ENCODE results near the gene ETS2. TPM values are rescaled to one million over a fixed set of nuclear protein-coding genes. Genes with fewer than 3 reads are reported as not detected.

Gene ETS2
- total RNA-seq, 1 experiment from 2014 or later: 132 TPM

- intact Hi-C loops (cut with micrococcal nuclease; ENCODE audit: unreplicated experiment): loop anchor here (10.0 kb wide), 1 partner anchor 288 kb away; no protein-coding TSS in a partner anchor
- ATAC-seq (no peak), DNase-seq (ENCODE audit: low read depth, low spot score) (no peak)
- POLR2A ChIA-PET: interaction anchor here (0.7 to 1.0 kb wide), 2 partner anchors 15 to 539 kb away, joined by 3 to 8 read pairs; no protein-coding TSS in a partner anchor
- TF ChIP-seq CTCF (IDR thresholded peaks at IDR 0.05) (no peak), POLR2AphosphoS5 (IDR thresholded peaks at IDR 0.05; ENCODE audit: low read depth, low read length) (no peak), SIN3A (IDR thresholded peaks at IDR 0.05; ENCODE audit: borderline replicate concordance, insufficient read depth, low read depth, low read length) (no peak)
- TF ChIP-seq, protein P1, sequence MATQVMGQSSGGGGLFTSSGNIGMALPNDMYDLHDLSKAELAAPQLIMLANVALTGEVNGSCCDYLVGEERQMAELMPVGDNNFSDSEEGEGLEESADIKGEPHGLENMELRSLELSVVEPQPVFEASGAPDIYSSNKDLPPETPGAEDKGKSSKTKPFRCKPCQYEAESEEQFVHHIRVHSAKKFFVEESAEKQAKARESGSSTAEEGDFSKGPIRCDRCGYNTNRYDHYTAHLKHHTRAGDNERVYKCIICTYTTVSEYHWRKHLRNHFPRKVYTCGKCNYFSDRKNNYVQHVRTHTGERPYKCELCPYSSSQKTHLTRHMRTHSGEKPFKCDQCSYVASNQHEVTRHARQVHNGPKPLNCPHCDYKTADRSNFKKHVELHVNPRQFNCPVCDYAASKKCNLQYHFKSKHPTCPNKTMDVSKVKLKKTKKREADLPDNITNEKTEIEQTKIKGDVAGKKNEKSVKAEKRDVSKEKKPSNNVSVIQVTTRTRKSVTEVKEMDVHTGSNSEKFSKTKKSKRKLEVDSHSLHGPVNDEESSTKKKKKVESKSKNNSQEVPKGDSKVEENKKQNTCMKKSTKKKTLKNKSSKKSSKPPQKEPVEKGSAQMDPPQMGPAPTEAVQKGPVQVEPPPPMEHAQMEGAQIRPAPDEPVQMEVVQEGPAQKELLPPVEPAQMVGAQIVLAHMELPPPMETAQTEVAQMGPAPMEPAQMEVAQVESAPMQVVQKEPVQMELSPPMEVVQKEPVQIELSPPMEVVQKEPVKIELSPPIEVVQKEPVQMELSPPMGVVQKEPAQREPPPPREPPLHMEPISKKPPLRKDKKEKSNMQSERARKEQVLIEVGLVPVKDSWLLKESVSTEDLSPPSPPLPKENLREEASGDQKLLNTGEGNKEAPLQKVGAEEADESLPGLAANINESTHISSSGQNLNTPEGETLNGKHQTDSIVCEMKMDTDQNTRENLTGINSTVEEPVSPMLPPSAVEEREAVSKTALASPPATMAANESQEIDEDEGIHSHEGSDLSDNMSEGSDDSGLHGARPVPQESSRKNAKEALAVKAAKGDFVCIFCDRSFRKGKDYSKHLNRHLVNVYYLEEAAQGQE (IDR thresholded peaks at IDR 0.05; ENCODE audit: insufficient read depth in 1 of 2, low read depth in 2 of 2, low read length in 1 of 2): no peak
- H3K4me3 ChIP-seq (ENCODE audit: low read depth in 2 of 2, low read length in 2 of 2): no peak overlapping the region
- CTCF ChIA-PET: no interaction called here
- H3K9me3 ChIP-seq (ENCODE audit: control insufficient read depth, insufficient read depth, low read depth, low read length): no peaks in the 10 kb centered on the region
- peaks cover 60% of the 10 kb centered on the region for H3K4me1 ChIP-seq (ENCODE audit: control insufficient read depth, insufficient read depth, low read length)
- no TSS peak for BruUV-seq (replicated peaks)
- in situ Hi-C loops (cut with HindIII; ENCODE audit: low pct_unique_long_range_greater_than_20kb, low sequenced_read_pairs): no loop called here
- H3K27me3 ChIP-seq (ENCODE audit: control insufficient read depth, insufficient read depth, low read length): no peaks in the 10 kb centered on the region
- peaks cover 2% of the 10 kb centered on the region for H3K36me3 ChIP-seq (ENCODE audit: control insufficient read depth, insufficient read depth, low read length)
- H3K27ac ChIP-seq (ENCODE audit: low read length): peak overlapping the region; percentile 99
Observed at GRCh38 chr21:38802050-38803026, 3.4 kb upstream of the ETS2 start.

DNA sequence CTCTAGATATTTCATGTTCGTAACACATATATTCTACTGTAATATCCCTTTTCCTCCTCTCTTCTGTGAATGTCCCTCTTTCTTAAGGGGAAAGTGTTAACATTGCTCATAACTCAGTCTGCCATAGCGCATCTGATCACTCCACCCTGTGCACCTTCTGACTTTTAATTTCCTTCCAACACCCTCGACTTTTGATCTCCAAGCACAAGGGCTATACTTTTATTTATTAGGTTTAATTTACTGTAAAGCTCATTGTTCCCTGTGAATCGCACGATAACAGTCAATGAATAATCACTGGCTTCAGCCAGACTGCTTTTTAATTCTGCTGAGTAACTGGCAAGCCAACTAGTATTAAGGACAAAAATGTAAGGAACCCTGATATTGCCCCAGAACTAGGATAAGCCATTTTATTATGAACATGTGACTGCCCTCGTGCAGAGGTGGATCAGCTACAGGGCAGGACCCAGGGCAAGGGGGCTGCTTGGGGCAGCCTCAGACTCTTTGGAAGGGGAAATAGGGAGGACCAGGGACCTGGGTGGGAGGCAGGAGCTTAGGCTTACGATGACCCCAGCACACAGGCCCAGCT is 2.6 kb upstream of the ETS2 start:
- Histone ChIP-seq H3K4me3 (ENCODE audit: low read depth in 2 of 2, low read length in 2 of 2) (no peak overlapping the region), H3K27me3 (ENCODE audit: control insufficient read depth, insufficient read depth, low read length) (no peaks in the 10 kb centered on the region), H3K9me3 (ENCODE audit: control insufficient read depth, insufficient read depth, low read depth, low read length) (no peaks in the 10 kb centered on the region), H3K27ac (ENCODE audit: low read length) (peak overlapping the region; percentile 99), H3K4me1 (ENCODE audit: control insufficient read depth, insufficient read depth, low read length) (peaks cover 52% of the 10 kb centered on the region), H3K36me3 (ENCODE audit: control insufficient read depth, insufficient read depth, low read length) (peaks cover 2% of the 10 kb centered on the region)
- ATAC-seq (no peak), DNase-seq (ENCODE audit: low read depth, low spot score) (no peak)
- no TSS peak for BruUV-seq (replicated peaks)
- intact Hi-C loops (cut with micrococcal nuclease; ENCODE audit: unreplicated experiment): loop anchor here (10.0 kb wide), 1 partner anchor 288 kb away; no protein-coding TSS in a partner anchor
- POLR2A ChIA-PET: interaction anchor here (0.7 to 1.0 kb wide), 2 partner anchors 16 to 538 kb away, joined by 3 to 8 read pairs; no protein-coding TSS in a partner anchor
- no peak for TF ChIP-seq TCF7L2 (IDR thresholded peaks at IDR 0.05; ENCODE audit: low read depth, low read length)
- TF ChIP-seq POLR2AphosphoS5 (IDR thresholded peaks at IDR 0.05; ENCODE audit: low read depth, low read length): no peak
- TF ChIP-seq CTCF (IDR thresholded peaks at IDR 0.05): no peak
- in situ Hi-C loops (cut with HindIII; ENCODE audit: low pct_unique_long_range_greater_than_20kb, low sequenced_read_pairs): no loop called here
- CTCF ChIA-PET: no interaction called here
